Suprapubic skin (tissue), 4 donors: ENCODE results near the gene AKR1B15.

Experiments
- POLR2A ChIP-seq, 2 donors: fragments of 450-650 bp; IDR thresholded peaks; one replicate each; pipeline ENCODE4 v1.6.1; 2017; ENCODE audit warnings: antibody characterized with exemption in 2 of 2, mild to moderate bottlenecking in 2 of 2, moderate library complexity in 2 of 2
- POLR2AphosphoS5 ChIP-seq, 3 donors: sonication (generic); formaldehyde crosslinking; IDR thresholded peaks; one replicate each; pipeline ENCODE4 v1.6.1; 2017; ENCODE audit warnings: antibody characterized with exemption in 3 of 3

GRCh38 chr7:134514106-134514505, 34.8 kb upstream of the AKR1B15 start:
- no peak for TF ChIP-seq POLR2A (IDR thresholded peaks at IDR 0.05)
- TF ChIP-seq POLR2AphosphoS5 (IDR thresholded peaks at IDR 0.05): no peak
